ENCODE data around the gene C14orf93.

C14orf93 gene, protein sequence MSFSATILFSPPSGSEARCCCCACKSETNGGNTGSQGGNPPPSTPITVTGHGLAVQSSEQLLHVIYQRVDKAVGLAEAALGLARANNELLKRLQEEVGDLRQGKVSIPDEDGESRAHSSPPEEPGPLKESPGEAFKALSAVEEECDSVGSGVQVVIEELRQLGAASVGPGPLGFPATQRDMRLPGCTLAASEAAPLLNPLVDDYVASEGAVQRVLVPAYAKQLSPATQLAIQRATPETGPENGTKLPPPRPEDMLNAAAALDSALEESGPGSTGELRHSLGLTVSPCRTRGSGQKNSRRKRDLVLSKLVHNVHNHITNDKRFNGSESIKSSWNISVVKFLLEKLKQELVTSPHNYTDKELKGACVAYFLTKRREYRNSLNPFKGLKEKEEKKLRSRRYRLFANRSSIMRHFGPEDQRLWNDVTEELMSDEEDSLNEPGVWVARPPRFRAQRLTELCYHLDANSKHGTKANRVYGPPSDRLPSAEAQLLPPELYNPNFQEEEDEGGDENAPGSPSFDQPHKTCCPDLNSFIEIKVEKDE

DNA sequence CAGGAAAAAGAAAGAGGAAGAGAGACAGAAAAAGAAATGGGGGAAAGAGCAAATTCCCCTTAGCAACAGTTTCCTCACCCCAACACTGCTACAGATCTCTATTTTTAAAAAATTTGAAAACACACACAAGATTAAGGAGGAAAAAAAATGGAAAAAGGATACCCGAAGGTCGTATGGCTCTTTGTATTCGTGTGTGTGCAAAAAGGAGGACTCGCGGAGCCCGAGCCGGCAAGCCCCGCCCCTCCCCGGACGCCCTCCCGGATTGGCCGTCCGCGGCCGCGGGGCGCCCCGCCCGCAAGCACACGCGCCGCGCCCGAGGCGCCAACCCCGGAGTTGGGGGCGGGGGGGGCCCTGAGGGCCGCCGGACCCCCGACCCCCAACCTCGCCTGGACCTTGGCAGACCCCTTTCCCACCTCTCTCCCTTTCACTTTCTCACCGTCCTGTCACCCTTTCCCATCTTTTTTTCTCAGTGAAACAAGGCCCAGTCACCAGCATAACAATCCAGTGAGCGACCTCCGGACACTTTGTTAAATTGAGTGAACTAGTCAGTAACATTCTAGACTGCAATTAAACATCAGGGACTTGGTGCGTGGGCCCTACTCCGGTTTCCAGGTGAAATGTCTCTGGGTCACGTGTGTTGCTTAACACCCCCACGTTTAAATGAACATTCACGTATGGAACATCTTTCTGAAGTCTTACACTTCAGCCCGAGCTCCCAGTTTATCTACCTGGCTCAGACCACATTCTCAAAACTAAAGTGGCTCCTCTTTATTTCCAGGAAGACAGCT is at the start of gene C14orf93:
C14orf93 (minus strand) TSS at position 205 of the 788 bp plus-strand sequence. CDS start 11,120 bp downstream, outside the sequence.
- DNase-seq (ENCODE audit: low read depth in 2 of 2) = peak; percentile 17 to 31

DNA sequence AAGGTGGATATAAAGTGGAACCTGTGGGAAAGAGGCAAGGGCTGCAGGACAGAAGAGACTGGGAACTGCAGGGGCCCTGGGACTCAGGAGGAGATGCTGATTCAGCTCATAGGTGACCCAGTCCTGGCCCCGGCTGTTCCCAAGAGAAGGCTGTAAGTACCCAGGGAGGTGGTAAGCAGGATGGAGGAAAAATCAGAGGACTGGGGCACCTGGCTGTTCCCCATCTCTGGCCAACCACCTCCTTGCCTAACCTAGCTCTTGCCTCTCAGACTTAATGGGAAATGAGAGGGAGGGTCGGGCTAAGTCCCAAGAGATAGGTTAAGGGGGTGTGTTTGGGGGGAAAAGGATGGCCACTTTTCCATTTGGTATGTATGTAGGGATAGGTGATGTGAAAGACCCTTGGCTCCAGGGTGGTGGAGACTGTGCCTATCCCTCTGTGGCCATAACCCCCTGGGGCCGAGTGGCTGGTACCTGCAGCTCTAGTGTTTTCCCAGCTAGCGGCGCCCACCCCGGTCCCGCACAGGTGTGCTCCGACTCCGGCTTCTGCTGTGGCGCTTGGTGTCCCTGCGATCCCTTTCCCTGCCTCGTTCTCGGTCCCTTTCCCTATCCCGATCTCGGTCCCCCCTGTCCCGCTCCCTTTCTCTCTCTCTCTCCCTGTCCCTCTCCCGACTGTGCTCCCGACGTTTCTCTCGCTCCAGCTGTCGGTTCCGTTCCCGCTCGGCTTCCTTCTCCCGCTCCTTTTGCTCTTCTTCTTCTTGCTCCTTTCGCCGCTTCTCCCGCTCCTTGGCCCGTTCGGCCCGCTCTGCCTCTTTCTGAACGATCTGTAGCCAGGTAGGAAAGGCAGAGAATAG is 48.9 kb upstream of the C14orf93 start:
- no peak for DNase-seq (ENCODE audit: low read depth in 2 of 2)

DNA sequence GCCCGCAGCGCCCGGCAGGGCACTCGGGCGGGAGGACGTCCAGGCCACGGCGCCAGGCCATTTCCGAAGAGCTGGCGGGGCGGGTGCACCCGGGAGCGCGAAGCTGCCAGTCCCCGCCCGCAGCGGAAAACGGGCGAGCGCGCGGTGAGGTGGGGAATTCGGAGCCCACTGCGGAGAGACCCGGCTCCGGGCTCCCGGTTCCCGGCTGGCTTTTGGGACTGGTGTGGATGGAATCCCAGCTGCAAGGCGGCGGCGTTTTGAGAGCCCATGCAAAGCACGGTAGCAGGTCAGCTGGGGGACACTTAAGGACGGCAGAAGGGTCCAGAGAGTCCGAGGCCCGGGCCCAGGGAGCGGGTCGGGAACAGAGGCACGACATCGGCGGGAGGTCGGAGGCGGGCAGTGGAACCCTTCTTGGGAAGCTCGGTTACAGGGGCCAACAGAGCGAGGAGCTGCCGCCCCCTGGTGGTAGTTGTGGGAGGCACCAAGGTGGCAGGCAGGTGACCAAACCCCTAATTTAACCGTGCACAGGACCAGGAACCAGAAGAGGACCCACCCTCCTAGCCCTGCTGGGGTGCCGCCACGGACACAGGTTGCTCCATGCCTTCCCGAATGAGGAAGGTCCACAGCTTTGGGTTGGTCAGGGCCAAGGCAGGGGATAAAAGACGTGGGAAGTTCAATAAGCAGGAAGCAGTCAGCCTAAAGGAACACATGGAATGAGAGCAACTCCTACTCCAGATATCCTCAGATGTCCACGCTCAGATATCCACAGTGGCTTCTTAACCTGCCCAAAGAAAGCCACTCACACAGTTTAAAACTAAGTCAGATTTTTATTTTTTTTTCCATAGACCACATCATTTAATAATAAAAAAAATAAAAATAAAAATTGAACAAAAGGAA is 48.1 kb upstream of the C14orf93 start:
- DNase-seq (ENCODE audit: low read depth in 2 of 2) = peak; percentile 28 to 44

DNA sequence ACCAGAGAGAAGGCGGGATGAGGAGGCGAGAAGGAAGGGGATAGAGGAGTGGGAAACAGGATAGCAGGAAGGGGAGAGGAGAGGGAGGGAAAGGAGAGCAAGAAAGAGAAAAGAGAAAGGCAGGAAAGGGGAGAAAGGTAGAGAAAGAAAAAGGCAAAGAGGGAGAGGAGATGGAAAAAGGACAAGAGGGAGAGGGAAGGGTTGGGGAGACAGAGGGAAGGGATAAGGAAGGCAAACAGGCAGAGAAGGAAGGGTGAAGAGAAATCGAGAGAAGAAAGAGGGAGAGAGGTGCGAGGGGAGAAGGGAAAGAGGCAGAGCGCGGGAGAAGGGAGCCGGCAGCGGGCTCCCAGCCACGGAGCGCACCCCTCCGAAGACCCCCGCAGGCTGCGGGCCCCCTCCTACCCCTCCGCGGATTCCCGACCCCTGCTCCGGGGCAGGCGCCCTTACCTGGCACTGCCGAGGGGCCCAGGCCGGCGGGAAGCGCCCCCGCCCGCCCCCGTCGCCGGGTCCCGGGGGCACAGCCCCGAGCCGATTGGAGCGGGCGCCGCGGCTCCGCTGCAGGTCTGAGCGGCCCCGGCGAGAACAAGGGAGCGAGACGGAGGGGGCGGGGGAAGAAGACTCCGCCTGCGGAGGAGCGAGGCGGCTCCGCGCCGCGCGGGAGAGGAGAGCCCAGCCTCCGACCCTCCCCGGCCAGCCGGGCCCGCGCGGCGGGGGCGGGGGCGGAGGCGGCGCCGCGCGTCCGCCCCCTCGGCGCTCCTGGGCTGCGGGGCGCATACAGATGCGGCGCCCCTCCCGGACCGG is 47.2 kb upstream of the C14orf93 start, which contains the start of gene CDH24:
CDH24 (minus strand) TSS at position 565 of the 801 bp plus-strand sequence. CDS start 1,787 bp downstream, outside the sequence.
- DNase-seq (ENCODE audit: low read depth in 2 of 2) = peak in 1 of 2 experiments; percentile 32

DNA sequence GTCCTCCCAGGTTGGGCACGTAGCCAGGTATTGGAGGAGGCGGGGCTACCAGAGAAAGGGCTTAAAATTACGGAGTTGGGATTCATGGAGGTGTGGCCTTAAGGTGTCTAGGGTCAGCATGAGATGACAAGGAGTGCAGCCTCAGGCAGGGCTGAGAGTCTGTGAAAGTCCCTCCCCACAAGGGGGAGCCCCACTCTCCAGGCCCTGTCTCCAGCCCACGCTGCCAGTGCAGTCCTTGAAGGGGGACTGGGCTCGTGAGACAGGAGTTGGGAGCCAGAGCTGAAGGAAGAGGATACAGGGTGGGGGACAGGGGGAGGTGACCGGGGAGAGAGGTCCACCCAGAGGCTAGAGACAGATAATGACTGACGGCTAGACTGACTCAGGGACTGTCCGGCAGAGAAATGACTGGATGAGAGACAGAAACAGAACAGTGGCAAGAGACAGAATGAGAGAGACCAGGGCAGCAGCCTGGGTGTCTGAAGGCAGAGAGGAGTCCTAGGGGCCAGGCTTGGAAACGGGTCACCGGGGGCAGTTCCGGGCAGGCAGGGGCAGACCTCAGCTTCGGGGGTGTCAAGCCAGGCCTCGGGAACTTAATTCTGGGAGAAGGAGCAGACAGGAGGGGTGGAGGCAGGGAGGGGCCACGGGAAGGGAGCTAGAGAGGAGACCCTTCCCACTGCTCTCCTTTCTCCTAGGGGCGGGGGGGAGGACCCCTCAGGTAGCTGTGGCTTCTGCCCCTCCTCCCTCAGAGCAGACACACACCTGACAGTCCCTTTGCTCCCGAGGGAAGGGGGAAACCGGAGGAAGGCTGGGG is 46.4 kb upstream of the C14orf93 start:
- no peak for DNase-seq (ENCODE audit: low read depth in 2 of 2)

DNA sequence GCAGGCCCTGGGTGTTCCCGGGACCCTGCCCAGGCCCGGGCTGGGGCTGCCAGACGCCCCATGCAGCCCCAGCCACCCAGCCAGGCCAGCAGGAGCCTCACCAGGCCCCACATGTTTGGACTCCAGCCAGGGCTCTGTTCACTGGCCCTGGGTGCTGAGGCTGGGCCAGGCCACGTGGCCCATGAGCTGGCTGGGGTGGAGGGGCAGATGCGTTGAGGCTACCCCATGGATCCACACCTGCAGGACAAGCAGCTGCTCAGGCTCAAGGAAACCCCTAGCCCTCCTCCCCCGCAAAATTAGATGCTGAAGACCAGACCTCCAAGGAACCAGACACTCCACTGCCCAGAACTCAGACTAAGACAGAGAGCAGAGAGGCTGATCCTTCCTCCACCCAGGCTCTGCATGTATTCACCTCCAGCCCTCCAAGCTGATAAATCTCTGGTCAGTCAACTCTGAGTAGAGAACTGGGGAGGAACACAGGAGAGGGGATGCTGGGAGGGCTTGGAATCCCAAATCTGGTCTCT is 45.7 kb upstream of the C14orf93 start:
- no peak for DNase-seq (ENCODE audit: low read depth in 2 of 2)

DNA sequence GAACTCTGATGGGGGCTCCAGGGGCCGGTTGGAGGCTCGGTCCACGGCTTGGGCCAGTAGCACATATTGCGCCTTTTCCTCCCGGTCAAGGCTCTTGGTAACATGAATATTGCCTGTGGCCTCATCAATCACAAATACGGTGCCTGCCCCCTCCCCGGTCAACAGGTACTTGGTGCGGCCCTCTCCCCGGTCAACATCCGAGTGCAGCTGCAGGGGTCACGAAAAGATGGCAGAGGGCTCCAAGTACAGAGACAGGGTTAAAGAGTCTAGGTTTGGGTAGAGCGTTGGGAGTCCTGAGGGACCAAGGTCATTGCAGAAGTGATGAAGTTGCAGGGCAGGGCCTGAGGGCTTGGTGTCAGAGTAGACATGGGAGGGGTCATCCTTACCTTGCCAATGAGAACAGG is 45.2 kb upstream of the C14orf93 start:
- no peak for DNase-seq (ENCODE audit: low read depth in 2 of 2)

DNA sequence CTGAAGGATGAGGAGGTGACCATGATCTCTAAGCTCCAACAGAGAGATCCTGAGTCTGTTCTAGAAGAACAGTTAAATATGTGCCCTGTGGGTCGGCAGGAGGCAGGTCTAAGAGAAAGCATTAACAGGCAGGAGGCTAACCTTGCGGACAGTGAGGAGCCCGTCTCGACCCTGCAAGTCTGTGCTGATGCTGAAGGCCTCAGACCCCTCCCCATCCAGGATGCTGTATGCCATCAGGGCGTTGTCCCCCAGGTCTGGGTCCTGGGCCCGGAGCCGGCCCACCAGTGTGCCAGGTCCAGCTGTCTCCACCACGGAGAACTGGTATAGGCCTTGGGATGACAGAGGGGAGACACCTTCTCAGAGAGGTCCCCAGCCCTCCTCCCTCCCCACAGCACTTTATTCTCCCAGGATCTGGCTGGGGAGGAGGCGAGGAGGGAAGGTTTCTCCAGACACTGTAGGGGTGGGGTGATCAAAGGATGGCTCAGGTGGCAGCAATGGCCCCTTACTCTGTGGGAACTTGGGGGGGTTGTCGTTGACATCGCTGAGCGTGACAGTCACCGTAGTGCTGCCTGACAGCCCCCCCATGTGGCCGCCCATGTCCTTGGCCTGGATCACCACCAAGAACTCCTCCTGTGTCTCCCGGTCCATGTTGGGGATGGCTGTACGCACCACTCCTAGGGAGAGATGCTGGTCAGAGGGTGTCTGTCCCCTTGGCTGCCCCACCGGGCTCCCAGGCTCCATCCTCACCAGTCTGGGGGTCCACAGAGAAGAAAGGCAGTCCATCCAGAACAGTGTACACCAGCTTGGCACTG is 44.3 kb upstream of the C14orf93 start:
- DNase-seq (ENCODE audit: low read depth in 2 of 2) = no peak

DNA sequence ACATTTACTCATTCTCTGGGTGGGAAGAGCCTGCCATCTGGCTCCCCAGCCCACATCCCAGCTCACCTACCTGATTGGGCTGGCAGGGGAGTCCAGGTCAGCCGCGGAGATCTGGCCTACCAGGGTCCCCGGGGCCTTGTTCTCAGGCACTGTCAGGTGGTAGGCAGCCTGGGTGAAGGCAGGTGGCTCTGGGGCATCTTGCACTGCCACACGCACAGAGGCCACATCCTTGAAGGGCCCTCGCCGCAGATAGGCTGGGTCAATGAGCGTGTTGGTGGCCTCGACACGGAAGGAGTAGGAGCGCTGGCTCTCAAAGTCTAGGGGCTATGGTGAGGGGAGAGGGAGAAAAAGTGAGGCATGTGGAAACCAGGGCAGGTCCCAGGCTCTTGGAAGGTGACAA is 43.5 kb upstream of the C14orf93 start:
- no peak for DNase-seq (ENCODE audit: low read depth in 2 of 2)

DNA sequence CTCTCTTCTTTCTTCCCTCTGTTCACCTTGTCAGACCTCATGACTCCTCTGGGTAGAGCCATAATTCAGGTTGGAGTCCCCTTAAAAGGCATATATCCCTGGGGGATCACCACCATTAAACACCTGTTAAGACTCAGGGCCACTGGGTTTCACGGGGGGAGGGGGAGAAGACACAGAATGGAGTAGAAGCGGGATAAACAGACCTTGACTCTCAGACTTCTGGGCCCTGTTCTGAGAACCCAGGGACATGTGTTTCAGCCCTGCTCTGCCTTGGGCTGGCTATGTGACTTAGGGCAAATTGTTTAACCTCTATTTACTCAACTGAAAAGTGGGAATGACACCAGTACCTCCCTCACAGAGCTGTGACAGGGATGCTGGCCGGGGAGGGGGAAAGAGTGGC is 42.7 kb upstream of the C14orf93 start:
- DNase-seq (ENCODE audit: low read depth in 2 of 2) = no peak

DNA sequence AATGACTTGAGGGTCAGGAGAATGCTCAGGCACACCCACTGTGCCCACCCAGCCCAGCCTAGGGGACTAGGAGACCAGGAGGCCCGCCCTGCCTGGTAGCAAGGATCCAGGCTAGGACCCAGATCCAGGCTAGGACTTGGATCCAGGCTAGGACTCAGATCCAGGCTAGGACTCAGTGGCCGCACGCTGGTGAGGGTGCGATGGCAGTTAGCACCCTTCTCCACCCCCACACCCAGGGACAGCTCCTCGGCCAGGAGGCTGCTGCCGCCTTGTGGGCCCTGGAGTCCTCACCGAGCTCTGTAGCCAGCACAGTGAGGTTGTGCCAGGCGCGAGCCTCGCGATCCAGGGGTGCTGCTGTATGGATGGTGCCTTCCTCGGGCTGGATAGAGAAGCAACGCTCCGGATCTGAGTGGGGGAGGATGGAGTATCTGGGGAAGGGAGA is 42.3 kb upstream of the C14orf93 start:
- no peak for DNase-seq (ENCODE audit: low read depth in 2 of 2)

DNA sequence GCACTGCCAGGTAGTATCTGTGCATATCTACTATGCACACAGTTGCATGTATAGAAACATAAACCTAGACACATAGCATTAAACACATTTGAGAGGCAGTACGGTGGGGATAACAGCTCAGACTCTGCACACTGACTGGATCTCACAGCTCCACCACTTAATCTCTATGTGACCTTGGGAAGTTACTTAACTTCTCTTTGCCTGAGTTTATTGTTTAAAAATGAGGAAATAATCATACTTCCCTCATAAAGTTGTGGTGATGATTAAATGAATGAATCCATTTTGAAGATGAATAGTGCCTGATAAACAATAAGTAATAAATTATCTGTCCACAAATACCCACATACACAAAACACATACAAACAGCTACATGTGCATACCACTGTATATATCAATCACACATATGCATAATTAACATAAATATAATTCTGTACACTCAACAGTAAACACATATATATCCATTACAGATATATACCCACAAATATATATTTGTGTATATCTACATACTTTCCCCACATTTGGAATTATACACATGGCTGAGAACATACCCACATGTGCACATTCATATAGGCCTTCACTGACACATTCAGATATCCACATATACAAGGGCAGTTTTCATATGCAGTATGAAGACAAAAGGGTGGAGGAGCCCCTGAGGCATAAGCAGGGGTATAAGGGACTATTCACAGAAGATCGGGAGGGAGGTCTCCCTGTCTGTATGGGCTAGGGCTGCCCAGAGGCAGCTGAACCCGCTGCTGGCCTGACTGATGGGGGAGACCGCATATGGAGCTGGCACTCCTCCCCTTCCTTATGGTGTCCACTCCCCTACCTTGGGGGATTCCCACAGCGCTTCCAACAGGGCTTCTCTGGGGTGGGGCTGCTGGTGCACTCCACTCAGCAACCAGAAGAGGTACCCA is 41.5 kb upstream of the C14orf93 start:
- DNase-seq (ENCODE audit: low read depth in 2 of 2) = no peak

DNA sequence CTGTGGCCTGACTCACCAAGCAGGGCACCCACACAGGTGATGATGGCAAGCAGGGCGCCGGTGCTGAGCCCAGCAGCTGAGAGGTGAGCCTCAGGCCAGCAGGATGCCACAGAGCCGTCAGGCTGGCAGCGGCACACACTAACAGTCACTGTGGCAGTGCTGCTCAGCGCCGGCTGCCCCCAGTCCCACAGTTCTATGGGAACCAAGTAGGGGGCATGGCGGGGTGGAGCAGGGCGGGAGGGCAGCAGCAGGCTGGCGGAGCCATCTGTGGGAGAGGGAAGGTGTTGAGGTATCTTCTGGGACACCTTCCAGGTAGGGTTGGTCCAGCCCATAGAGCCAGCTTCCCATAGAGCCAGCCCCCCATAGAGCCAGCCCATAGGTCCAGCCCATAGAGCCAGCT is 39.1 kb upstream of the C14orf93 start:
- DNase-seq (ENCODE audit: low read depth in 2 of 2) = no peak

DNA sequence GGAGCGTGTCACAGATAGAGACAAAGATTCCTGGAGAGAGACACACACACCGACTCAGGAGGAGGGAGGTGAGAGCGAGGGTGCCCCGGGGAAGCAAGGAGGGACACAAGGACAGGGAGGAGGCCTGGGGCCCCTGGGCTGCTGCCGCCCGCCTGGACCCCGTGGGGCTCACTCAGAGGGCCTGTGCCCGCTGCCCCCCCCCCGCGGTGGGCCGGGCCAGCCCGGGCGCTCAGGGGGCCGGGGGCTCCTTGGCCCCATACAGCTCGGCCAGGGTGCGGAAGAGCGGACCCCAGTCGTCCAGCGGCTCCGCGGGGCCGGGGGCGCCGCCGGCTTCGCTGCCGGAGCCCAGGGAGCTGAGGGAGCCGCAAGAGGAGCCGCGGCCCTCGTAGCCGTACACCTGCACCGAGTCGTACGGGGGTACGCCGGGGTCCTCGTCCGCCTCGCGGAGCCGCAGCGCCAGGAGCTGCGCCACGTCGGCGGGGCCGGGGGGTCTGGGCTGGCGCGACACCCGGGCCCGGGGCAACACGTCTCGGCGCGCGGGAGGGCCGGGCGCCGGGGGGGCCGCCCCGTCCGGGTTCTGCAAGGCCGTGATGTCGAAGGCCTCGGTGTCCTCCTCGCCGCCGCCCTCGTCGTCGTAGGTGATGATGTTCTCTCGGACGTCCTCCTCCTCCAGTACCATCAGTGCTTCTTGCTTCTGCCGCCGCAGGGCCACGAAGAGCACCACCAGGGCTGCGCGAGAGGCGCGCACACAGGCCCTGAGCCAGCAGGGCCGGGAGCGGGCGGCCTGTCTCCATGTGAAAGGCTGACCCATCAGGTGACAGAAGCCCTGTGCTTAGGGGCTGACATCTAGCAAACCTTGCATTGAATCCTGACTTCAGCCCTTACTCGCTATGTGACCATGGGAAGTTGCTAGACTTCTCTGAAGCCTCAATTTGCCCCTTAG is 38.1 kb upstream of the C14orf93 start:
- no peak for DNase-seq (ENCODE audit: low read depth in 2 of 2)

DNA sequence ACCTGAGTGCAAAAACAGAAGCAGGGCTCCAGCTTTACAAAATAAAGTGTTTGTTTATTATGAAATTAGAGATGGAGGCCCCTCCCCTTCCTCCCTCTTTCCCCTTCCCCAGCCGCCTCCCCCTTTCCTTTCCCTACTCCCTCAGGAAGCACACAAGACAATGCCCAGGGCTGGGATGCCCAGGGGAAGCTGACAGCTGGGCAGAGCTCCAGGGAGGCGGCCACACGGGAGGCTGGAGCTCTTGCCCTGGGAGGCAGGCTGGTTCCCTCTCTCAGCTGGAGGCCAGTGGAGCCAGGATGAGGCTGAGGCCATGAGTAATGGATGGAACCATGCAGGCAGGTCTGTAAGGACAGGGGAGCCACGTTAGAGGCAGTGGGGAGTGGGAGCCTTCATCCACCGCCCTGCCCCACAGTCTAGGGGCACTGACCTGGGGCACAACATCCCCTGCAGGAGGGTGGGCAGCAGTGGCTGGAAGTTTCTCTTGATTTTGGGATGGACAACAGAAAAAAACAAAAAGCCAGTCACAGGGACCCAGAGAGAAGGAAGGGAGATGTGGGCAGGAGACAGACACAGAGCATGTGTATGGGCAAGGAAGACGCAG is 37.2 kb upstream of the C14orf93 start:
- DNase-seq (ENCODE audit: low read depth in 2 of 2) = no peak
